Measurements from ENCODE around the gene TBC1D10A. TPM values are rescaled to one million over a fixed set of nuclear protein-coding genes. Genes with fewer than 3 reads are reported as not detected.
"Not testable (repeated sequence)": the region's sequence is repeated elsewhere in the genome, so short reads cannot be mapped to it uniquely, and the experiment has no call there.

Gene TBC1D10A
- total and polyA plus RNA-seq, 12 donors = 3.2 to 9.5 (median 5.7) TPM

GRCh38 chr22:30347255-30347892, 20.6 kb upstream of the TBC1D10A start:
- Histone ChIP-seq H3K36me3 (peaks cover 4 to 100% (median 64%) of the 10 kb centered on the region in 9 donors), H3K4me1 (peaks cover 0 to 21% (median 8%) of the 10 kb centered on the region in 9 donors), H3K27ac (no peak overlapping the region), H3K27me3 (no peaks in the 10 kb centered on the region), H3K9me3 (no peaks in the 10 kb centered on the region), H3K4me3 (no peak overlapping the region)
- 71 to 79% methylated on average over 5 of the region's 5 CpGs for whole genome bisulfite sequencing, 2 donors
- no peak for TF ChIP-seq CTCF (IDR thresholded peaks at IDR 0.05)
- DNase-seq (no peak), ATAC-seq (no peak)
- intact Hi-C loops (cut with DNase I) = no loop called here

- ATAC-seq = no peak
- peaks cover 9 to 100% (median 76%) of the 10 kb centered on the region in 9 donors for H3K36me3 ChIP-seq
- H3K9me3 ChIP-seq = no peaks in the 10 kb centered on the region
- intact Hi-C loops (cut with DNase I) = loop anchor here in 2 of 10 donors (5.0 kb wide), 2 partner anchors 38 to 57 kb away; partner anchors contain the start of gene CASTOR1 (in 1 of the 2)
- DNase-seq = no peak
- no peak overlapping the region for H3K27ac ChIP-seq
- H3K4me3 ChIP-seq = no peak overlapping the region
- H3K4me1 ChIP-seq = peaks cover 3 to 49% (median 23%) of the 10 kb centered on the region in 9 donors
- 92 to 95% methylated on average over 13 of the region's 13 CpGs for WGBS, 2 donors
- H3K27me3 ChIP-seq = no peaks in the 10 kb centered on the region
- TF ChIP-seq CTCF (IDR thresholded peaks at IDR 0.05) = no peak
Measured at GRCh38 chr22:30344447-30345200, 17.9 kb upstream of the TBC1D10A start.

GRCh38 chr22:30340911-30341685, 14.4 kb upstream of the TBC1D10A start:
- intact Hi-C loops (cut with DNase I) = loop anchor here in 2 of 10 donors (5.0 kb wide), 2 partner anchors 41 to 54 kb away; partner anchors contain the start of gene CASTOR1 (in 1 of the 2)
- H3K27me3 ChIP-seq = no peaks in the 10 kb centered on the region
- TF ChIP-seq CTCF (IDR thresholded peaks at IDR 0.05) = no peak
- H3K27ac ChIP-seq = peak overlapping the region in 8 of 10 donors; percentile 21 to 72 (median 57)
- no peaks in the 10 kb centered on the region for H3K9me3 ChIP-seq
- DNase-seq (peak; percentile 74 to 79), ATAC-seq (peak; percentile 81 to 94 (median 87))
- 46 to 57% methylated on average over 16 of the region's 16 CpGs for WGBS, 2 donors
- no peak overlapping the region for H3K4me3 ChIP-seq
- H3K4me1 ChIP-seq = peaks cover 3 to 65% (median 35%) of the 10 kb centered on the region in 9 donors
- peaks cover 5 to 100% (median 97%) of the 10 kb centered on the region in 9 donors for H3K36me3 ChIP-seq

- Histone ChIP-seq H3K4me3 (no peak overlapping the region), H3K36me3 (peaks cover 13 to 100% (median 97%) of the 10 kb centered on the region in 9 donors), H3K4me1 (peaks cover 3 to 65% (median 35%) of the 10 kb centered on the region in 9 donors), H3K9me3 (no peaks in the 10 kb centered on the region), H3K27me3 (no peaks in the 10 kb centered on the region), H3K27ac (no peak overlapping the region)
- ATAC-seq (no peak), DNase-seq (no peak)
- no peak for TF ChIP-seq CTCF (IDR thresholded peaks at IDR 0.05)
- WGBS, 2 donors = 91% methylated on average over 7 of the region's 7 CpGs
- intact Hi-C loops (cut with DNase I) = no loop called here
Measured at GRCh38 chr22:30338802-30339201, 12.1 kb upstream of the TBC1D10A start.

- H3K27ac ChIP-seq = peak overlapping the region in 2 of 10 donors; percentile 5 to 36
- ATAC-seq; intact Hi-C loops (cut with DNase I); H3K4me3 ChIP-seq; DNase-seq; H3K27me3 ChIP-seq; H3K9me3 ChIP-seq: not testable (repeated sequence)
- H3K36me3 ChIP-seq = peaks cover 13 to 100% (median 97%) of the 10 kb centered on the region in 9 donors
- WGBS, 2 donors = 80 to 87% methylated on average over 9 of the region's 9 CpGs
- peaks cover 3 to 65% (median 35%) of the 10 kb centered on the region in 9 donors for H3K4me1 ChIP-seq
Measured at GRCh38 chr22:30338341-30338740, 11.6 kb upstream of the TBC1D10A start.
